C4-2B (cell line): ENCODE results near the gene TMEM101.
A peak's percentile ranks its signal among the peaks of the same experiment; 100 is the strongest.

Source experiments
- H3K27ac ChIP-seq: fragments of 450-650 bp; 2 replicates; pipeline ENCODE4 v1.5.1; 2017
- CTCF ChIP-seq: fragments of 450-650 bp; conservative IDR thresholded peaks from 2 replicates; pipeline ENCODE4 v1.5.1; 2017; ENCODE audit warnings: mild to moderate bottlenecking
- ZFX ChIP-seq: fragments of 450-650 bp; IDR thresholded peaks from 2 replicates; pipeline ENCODE4 v1.6.1; 2017

The TMEM101 gene

GRCh38 chr17:43995150-43995471, 19.7 kb downstream of the TMEM101 start:
- peak; percentile 49; the same call in 1 of the 2 replicates for TF ChIP-seq CTCF
- no peak for TF ChIP-seq ZFX
- no peak overlapping the region; the same call in 1 of the 2 replicates for H3K27ac ChIP-seq

- H3K27ac ChIP-seq: peak overlapping the region; percentile 9; the same call in 1 of the 2 replicates
- TF ChIP-seq CTCF: peak; percentile 83
- TF ChIP-seq ZFX: no peak
These were observed 20.3 kb downstream of the TMEM101 start for GRCh38 chr17:43994272-43995149.

- H3K27ac ChIP-seq: no peak overlapping the region
- TF ChIP-seq CTCF: no peak
- no peak for TF ChIP-seq ZFX
These were observed 22.1 kb downstream of the TMEM101 start for GRCh38 chr17:43992641-43993040.

- H3K27ac ChIP-seq: no peak overlapping the region
- TF ChIP-seq ZFX: no peak
- no peak for TF ChIP-seq CTCF
These were observed 26.5 kb downstream of the TMEM101 start for GRCh38 chr17:43988301-43988700.

- no peak overlapping the region for H3K27ac ChIP-seq
These were observed 27.4 kb downstream of the TMEM101 start for GRCh38 chr17:43987131-43988021.

GRCh38 chr17:43986225-43986981, 28.4 kb downstream of the TMEM101 start:
- H3K27ac ChIP-seq: no peak overlapping the region
- no peak for TF ChIP-seq CTCF
- no peak for TF ChIP-seq ZFX

More at GRCh38 chr17:43987131-43988021, 27.4 kb downstream of the TMEM101 start:
- TF ChIP-seq ZFX (no peak), CTCF (no peak)
